HG02610 (cell line): ENCODE results near the gene DENND1A.

Experiments used
- ATAC-seq: cut with Tn5 transposase; IDR thresholded peaks from one replicate; pipeline ENCODE4 v1.9.1; 2021; ENCODE audit warnings: mild to moderate bottlenecking, moderate library complexity; ENCODE audit not compliant: unreplicated experiment

The DENND1A gene

DNA sequence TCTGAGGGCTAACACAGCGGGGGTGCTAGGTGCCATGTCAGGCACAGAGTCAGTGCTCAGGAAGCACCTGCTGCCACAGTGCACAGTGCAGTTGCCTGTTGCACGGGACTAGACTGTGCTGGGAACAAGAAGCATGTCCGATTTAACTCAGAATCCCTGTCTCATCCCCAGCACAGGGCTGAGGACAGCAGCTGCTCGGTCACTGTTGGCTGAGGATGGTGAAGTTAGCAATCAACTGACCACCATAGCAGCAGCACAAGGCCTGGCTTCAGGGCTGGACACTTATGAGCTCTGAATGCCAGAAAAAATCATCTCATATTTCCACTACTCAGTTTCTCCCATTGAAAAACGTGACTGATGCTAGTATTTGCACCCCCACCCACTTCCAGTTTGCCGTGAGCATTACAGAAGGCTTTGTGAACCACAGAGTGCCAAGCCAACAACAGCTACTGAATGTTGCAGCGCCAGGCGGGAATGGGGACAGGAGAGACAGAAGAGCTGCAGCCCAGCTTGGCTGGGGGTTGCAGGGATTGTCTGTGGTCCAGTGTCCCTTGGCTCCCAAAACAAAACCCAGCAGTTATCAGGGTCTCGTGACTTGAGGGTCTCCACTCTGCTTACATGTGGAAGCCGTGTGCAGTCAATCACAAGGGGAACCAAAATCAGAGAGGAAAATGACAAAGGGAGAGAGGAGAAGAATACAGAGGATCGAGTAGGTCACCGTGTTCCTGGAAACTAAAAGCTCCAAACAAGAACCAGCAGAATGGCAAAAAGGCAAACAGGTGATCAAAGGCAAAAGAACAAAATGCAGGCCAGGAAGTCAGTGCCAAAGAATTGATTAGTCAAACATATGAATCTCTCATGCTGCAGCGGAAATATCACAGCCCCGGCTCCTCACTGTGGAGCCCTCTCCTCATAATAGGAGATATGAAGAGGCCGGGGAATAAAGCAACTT lies 418.3 kb downstream of the DENND1A start:
- no peak for ATAC-seq

DNA sequence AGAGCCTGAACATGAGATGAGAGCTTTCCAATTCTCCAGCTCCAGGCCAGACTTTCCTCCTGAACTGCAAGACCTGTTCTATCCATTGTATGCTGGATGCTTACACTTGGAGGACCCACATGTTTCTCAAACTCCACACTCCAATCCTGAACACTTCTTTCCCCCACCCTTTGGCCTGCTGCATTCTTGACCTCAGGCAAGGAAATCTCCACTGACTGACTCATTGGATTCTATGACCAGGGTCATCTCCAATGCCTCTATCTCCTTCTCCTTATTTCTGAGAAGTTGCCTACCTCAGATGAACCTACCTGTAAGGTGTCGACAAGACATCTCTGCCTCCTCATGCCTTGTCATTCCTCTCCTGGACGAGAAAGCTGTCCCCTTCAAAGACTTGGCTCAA lies 420.3 kb downstream of the DENND1A start:
- no peak for ATAC-seq

DNA sequence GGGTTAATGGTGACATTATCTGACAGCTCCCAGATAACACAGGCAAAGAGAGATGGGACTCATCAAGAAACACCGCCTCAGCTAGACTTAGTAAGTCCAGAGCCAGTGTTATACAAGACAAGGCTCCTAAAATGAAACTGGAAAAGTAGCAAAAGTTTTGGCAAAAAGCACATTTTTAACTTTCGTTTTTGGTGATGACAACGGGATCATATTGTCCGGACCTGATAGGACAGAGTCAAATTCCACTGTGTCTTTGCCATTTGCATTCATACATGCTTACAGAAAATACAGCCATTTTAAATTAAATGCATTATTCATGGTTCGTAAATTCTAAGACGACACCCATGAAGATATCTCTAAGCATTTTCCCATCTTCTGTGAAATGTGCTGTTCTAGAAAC lies 421.9 kb downstream of the DENND1A start:
- no peak for ATAC-seq

DNA sequence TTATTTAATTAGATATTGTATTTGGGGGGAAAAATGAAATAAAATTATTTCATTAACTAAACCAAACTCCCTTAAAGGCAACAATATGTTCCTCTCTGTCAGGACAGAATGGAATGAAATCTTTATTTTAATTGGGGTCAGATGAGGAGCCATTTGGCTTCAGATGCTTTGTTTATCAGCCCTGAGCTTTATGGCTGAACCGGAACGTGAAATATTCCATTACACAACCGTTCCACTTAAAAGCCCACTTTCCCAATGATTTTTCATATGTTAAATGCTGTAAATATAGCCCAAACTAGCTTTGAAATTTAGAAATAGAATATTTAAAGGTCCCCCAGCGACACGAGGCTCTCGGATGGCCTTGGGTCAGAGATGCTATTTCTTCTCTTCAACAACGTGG lies 424.4 kb downstream of the DENND1A start:
- ATAC-seq: no peak

GRCh38 chr9:123500336-123500735 lies 429.6 kb downstream of the DENND1A start:
- no peak for ATAC-seq

- no peak for ATAC-seq
These were observed 432.1 kb downstream of the DENND1A start for GRCh38 chr9:123497830-123498229.

GRCh38 chr9:123495731-123496130 lies 434.2 kb downstream of the DENND1A start:
- ATAC-seq: no peak

DNA sequence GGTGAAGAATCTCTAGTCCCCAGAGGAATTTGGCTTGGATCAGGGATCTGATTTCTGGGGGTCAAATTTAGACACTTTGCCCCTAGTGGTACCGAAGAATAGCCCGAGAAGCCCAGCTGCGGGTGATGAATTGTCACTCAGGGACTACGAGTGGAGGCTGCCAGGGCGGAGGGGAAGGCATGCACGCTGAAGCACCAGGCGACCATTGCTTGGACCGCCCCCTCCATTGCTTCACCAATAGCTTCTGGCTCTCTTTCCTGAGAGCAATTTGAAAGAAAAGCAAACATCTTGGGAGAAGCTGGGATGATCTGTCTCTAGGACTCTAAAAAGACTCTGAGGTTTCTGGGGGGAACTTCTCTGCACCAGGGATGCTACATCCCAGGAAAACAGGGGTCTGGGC lies 436.3 kb downstream of the DENND1A start:
- ATAC-seq: no peak

GRCh38 chr9:123490688-123491087 lies 439.2 kb downstream of the DENND1A start:
- no peak for ATAC-seq

DNA sequence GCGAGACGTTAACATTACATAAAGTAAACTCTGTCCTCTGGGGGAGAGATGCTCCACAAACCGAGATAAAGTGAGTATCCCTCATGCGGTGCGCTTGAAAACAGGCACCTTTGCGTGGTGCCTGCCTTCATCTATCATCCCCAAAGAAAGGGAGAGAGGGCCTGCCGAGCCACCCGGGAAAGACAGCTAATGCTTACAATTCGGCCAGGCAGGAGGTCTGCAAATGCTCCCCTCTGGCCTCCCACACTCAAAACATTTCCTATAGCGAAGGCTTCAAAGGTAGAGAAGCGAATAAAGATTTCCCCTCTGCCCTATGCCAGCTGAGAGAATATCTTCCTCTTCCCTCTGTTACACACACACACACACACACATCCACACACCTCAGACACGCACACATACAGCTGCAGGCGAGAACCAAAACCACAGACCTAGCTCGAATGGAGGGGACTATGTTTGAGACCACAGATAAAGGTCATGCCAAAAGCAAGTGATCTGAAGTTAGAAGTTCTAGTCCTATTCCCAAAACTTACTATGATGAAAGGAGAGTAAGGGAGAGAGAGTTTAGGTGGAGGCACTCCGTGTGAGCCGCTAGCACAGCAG lies 441.1 kb downstream of the DENND1A start:
- ATAC-seq: no peak

- ATAC-seq: no peak
These were observed 441.9 kb downstream of the DENND1A start for GRCh38 chr9:123487944-123488548.

- ATAC-seq: no peak
These were observed 443.5 kb downstream of the DENND1A start for GRCh38 chr9:123486431-123486830.

DNA sequence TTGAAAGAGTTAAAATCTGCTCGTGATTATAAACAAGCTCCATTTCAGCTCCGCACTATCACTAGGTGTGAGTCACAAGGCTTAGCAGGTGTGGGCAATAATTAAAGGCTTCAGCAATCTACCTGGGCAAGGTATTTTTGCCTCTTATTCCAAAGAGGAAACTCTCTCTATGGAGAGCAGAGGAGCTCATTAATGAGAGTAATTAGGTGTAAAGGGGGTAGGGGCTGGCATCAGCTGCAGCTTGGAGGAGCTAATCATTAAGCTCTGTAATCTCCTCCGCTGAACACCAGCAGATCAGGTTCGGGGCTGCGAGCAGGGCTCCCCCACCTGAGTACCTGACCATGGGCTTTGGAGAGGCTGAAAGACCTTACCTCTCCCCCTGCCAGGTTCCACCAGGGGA lies 444.7 kb downstream of the DENND1A start:
- ATAC-seq: no peak

- no peak for ATAC-seq
These were observed 445.8 kb downstream of the DENND1A start for GRCh38 chr9:123484130-123484529.

GRCh38 chr9:123483191-123483803 lies 446.6 kb downstream of the DENND1A start:
- no peak for ATAC-seq

DNA sequence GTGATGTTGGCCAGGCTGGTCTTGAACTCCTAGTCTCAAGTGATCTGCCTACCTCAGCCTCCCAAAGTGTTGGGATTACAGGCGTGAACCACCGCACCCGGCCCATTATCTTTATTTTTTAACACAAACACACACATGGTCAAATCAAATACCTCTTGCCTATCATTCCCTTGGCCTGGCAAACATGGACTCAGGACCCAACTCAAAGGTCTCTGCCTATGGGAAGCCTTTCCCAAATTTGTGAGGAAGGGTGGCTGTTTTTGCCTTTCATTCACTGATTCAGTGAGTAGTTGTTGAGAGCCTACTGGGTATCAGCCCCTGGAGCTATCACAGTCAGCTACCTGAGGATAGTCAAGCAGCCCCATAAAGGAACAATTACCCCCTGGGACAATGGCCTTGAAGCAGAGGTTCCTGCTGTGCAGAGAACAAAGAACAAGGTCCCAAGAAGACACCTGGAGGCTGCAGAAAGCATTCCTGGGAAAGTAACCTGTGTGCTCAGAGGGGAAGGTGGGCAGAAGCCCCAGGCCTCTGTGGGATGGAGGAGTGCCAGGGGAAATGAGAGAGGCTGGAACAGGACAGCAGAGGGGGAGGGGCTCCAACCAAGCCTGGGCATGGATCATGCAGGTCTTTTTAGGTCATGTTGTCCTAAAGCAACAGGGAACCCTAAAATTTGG lies 447.5 kb downstream of the DENND1A start:
- ATAC-seq: no peak

GRCh38 chr9:123481209-123481865 lies 448.6 kb downstream of the DENND1A start:
- ATAC-seq: no peak

GRCh38 chr9:123480791-123481190 lies 449.1 kb downstream of the DENND1A start:
- ATAC-seq: no peak

- ATAC-seq: no peak
These were observed 449.8 kb downstream of the DENND1A start for GRCh38 chr9:123480096-123480495.

- no peak for ATAC-seq
These were observed 450.8 kb downstream of the DENND1A start for GRCh38 chr9:123478967-123479602.
